ENCODE results near the gene TCF4.
"Not testable (repeated sequence)": the region's sequence is repeated elsewhere in the genome, so short reads cannot be mapped to it uniquely, and the experiment has no call there.

TCF4 gene

DNA sequence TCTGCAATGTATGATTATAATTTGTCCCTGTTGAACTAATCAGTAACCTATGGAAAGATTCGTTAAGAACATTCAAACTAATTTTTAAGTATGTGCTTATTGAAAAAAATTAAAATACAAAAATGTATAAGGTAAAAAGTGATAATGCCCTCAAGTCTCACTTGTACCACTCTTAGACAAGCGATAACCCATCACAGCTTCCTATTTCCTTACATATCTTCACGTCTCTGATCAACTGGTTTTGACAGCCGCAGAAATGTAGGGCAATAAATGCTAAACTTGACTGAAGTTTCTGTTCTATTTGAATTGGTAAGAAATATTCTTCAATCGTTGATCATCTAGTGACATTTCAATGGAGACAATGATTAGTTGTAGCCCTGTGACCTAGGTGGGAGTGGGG is 112.5 kb downstream of the TCF4 start:
- DNase-seq (ENCODE audit: low read depth), result no peak

DNA sequence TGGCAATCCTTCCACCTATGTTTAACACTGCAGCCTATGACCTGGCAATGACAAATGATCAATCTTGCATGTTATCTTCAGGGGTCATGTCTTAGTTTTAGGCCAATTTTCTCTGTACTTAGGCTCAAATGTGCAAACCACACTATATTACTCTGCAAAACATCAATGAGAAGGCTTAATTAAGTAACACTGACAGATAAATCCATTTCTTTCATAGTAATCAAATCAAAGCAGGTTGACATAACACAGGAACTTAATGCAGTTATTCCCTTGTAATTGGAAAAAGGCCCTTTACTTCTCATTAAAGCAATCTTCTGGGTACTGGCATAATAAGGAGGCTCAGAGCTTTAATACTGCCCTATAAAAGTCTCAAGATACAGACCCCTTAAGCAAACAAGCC is 114.4 kb downstream of the TCF4 start:
- no peak for DNase-seq (ENCODE audit: low read depth)

GRCh38 chr18:55473058-55473457 is 114.9 kb downstream of the TCF4 start:
- DNase-seq (ENCODE audit: low read depth), result no peak

GRCh38 chr18:55470826-55471225 is 117.2 kb downstream of the TCF4 start:
- no peak for DNase-seq (ENCODE audit: low read depth)

DNA sequence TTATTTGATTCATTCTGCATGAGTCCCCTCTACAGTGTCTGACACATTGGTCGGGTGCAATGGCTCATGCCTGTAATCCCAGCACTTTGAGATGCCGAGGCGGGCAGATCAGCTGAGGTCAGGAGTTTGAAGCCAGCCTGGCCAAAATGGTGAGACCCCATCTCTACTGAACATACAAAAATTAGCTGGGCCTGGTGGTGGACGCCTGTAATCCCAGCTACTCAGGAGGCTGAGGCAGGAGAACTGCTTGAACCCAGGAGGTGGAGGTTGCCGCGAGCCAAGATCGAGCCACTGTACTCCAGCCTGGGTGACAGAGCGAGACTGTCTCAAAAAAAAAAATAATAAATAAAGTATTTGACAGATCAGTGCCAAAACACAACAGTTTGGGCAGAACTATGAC is 118.9 kb downstream of the TCF4 start:
- not testable (repeated sequence) for DNase-seq (ENCODE audit: low read depth)

DNA sequence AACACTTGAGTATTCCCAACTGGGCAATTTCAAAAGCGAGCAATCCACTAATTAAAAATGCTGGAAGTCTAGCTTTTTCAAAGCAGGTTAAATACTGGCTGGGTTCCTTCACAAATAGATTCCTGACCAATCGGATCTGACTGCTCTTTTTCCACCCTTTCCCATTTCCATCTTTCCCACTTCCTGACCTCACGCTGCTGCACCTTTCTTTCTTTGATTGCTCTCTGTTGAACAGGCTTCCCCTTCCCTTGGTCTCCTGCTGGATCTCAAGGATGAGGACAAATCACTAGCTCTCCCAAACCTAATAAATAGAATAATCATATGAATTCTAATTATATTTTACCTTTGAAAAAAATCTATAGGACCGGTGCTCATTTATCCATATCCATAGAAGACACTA is 121.2 kb downstream of the TCF4 start:
- DNase-seq (ENCODE audit: low read depth), result no peak

DNA sequence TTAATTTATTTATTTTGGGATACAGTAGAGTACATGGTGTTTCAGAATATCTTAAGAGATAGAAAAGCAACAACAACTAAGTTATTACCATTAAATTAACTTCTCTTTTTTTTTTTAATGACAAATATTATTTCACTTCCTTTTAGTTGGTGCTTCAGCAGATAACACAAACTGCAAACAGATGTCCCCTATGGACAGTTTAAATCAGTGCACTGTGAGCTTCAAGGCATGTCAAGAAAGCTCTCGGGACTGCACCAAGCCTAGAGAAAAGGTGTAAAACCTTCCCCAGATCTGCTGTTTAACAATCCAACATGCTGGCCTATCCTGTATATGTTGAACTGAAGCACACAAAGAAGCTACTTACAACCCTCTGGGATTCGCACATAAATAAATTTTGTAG is 122.7 kb downstream of the TCF4 start:
- DNase-seq (ENCODE audit: low read depth), result no peak

- no peak for DNase-seq (ENCODE audit: low read depth)
Measured at GRCh38 chr18:55464581-55464980, 123.4 kb downstream of the TCF4 start.

- no peak for DNase-seq (ENCODE audit: low read depth)
Measured at GRCh38 chr18:55462652-55463051, 125.3 kb downstream of the TCF4 start.

DNA sequence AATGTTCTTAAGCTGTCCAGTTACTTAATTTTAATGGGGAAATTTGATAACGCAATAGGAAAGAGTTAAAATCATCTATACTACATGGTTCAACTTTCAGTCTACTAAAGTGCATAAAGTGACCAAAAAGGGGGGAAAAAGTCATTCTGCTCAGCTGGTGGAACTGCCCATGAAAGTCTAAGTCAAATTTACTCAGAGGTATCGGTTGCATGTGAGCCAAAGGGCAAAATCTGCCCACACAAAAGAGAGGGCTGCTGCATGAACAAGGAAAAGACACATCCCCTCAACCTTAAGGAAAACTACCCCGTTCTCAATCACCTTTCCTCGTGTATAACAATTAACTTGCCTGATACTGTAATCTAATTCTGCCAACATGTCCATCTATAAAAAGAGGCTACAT is 126.1 kb downstream of the TCF4 start:
- DNase-seq (ENCODE audit: low read depth), result no peak

DNA sequence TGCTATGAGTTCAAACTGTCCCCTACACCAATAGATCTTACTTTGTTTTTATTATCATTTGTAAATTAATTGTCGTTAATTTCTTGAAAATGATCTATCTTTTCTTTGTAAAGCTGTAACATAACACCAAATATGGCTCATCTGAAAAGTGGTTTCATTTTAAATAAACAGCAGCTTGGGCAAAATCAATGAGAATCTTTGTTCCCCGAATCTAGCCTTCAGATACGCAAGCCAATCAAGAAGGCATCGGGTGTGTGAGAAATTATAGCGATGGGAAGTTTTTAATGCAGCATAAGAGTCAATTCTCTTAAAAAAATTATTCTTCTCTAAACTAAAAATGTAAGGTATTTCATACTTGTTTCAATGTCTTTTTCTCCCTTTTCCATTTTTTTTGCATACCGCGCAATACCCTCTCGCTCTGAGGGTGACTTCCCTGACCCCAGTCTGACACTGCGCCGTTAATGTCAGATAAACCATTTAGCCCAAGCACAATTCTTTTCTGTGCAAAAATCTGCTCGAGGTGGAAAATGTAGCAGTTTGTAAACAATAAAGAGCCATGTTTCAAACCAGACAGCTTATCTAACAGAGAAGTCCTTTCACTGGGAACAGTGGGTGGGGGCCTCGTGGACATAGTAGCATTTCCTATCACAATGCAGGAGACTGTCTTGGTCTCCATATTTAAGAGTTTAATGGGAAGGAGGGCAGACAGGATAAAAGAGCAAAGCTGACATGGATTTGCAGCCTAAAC is 129.4 kb downstream of the TCF4 start:
- DNase-seq (ENCODE audit: low read depth), result no peak

DNA sequence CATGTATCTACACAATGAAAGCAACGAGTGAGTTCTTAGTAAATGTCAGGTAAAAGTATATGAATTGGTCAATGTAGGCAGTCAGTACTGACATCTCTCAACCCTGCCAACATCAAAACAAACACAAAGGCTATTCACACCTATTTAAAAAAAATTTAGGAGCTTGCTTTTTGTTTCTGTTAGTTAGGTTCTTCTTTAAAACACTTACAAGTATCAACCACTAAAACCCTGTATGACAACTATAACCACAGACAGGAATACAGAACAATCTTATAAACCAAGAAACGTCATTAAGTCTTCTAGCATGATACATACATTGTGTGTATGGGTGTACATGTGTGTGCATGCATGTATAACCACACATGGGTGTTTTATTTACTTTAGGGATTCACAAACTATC is 131.0 kb downstream of the TCF4 start:
- DNase-seq (ENCODE audit: low read depth), result no peak

- no peak for DNase-seq (ENCODE audit: low read depth)
Measured at GRCh38 chr18:55455938-55456337, 132.1 kb downstream of the TCF4 start.

DNA sequence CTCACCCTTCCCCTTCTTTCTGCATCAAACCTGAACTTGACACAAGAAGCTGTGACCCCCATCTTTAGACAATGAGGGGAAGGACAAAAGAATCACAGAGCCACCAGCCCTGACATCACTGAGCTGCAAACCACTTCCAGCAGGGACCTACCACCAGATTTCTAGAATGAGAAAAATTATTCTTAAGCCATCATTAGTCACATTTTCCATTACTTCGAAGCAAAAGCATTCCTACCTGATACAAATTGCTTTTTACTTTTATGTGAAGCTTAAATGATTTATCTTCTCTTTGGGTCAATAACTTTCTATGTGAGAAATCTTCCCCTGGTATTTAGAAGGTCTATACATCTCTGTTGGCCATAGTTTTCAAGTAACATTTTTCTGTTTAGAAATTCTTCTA is 134.8 kb downstream of the TCF4 start:
- no peak for DNase-seq (ENCODE audit: low read depth)

GRCh38 chr18:55452123-55452611 is 135.8 kb downstream of the TCF4 start:
- DNase-seq (ENCODE audit: low read depth), result no peak

GRCh38 chr18:55449412-55450140 is 138.4 kb downstream of the TCF4 start:
- no peak for DNase-seq (ENCODE audit: low read depth)

DNA sequence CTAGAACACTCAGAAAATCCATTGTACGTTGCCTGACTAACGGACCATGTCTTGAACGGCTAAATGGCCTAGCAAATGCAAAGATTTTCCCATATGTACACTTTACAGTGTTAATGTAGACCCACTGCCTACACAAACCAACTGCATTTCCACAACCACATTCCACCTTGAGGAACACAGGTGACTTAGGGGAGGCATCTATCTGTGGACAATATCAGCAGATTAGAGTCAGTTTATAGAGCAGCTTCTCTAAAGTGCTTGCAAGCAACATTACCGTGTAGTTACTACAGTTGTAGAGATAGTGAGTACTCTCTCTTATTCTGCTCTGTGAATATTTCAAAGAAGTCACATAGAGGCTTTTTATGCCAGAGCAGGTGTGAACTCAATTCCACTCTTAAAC is 139.6 kb downstream of the TCF4 start:
- no peak for DNase-seq (ENCODE audit: low read depth)

- DNase-seq (ENCODE audit: low read depth), result no peak
Measured at GRCh38 chr18:55447672-55448018, 140.3 kb downstream of the TCF4 start.

GRCh38 chr18:55446996-55447671 is 140.9 kb downstream of the TCF4 start:
- no peak for DNase-seq (ENCODE audit: low read depth)

DNA sequence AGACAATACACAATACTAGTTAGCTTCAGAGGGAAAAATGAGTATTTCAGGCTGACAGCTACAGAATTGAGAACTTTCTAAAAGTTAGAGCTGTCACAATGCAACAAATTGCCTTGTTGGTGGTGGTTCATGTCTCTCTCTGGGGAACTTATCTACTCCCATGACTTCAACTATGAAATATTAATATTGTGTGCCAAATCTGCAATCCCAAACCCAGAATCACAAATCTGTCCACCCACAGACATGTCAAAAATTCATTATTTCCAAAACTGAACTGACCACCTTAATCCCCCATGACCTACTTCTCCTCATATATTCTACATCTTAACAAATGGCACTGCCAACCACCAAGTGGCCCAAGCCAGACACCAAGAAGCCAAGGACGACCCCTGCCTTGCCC is 143.5 kb downstream of the TCF4 start:
- no peak for DNase-seq (ENCODE audit: low read depth)

GRCh38 chr18:55443776-55444175 is 144.2 kb downstream of the TCF4 start:
- no peak for DNase-seq (ENCODE audit: low read depth)

DNA sequence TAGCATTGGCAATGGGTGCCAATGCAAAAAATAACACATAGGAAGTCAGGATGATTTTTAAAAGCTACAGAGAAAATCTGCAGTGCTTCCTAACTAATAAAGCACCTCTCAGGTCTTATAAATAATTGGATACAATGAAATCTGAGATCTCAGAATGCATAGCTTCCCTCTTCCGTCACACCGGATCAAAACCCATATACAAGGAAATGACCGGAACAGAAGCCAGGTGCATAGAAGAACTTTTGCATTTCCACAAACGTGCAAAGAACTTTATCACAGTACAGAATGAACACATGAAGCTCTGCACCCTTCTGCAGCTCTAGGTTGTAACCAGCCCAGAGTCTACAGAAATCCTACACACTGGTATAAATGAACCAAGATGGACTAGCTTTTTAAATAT is 145.4 kb downstream of the TCF4 start:
- no peak for DNase-seq (ENCODE audit: low read depth)

GRCh38 chr18:55440988-55441387 is 147.0 kb downstream of the TCF4 start:
- DNase-seq (ENCODE audit: low read depth), result no peak
